ENCODE data around the gene MRPL18. TPM values are rescaled to one million over a fixed set of nuclear protein-coding genes. Genes with fewer than 3 reads are reported as not detected.

The MRPL18 gene
- total and polyA plus RNA-seq, 2 of the 8 experiments (the other 6 are each of a cell fraction or from before 2014, with no cell fraction given), result 58.7 to 79.8 TPM

DNA sequence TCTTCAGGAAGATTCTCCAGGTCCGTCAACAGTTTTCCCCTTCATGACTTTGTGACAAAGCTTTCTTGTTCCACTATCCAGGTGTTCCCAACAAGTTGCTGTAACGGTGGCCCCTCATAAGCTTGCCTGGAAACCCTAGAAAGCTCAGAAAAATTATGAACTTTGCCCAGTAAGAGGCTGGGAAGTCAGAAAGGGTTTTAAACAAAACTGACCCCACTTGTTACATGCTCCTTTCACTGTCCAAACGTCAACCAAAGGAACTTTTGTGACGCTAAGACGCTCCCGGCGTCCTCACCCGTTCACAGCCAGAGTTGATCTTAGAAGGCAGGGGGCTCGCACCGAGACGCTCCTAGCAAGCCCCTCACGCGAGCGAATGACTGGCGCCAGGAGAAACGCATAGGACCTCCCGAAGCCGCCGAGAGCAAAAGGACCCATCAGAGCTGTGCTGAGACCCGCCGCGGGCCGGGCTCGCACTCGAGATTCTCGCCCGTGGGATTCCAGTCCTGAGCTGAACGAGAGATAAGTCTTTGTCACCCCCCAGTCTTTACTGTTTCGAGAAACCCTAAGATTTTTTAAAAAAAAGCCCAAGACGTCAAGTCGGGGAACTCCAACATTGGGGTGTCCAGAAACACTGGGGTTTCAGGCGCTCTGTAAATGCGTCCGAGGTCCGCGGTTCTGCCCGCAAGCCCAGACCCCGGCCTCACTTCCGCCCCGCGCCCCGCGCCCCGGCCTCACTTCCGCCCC is 29.0 kb upstream of the MRPL18 start (continued):
- no peak for TF ChIP-seq SAP30 (IDR thresholded peaks at IDR 0.05; ENCODE audit: insufficient read depth, insufficient replicate concordance, low read length)
- TF ChIP-seq TAF7 (optimal IDR thresholded peaks at IDR 0.05; ENCODE audit: borderline replicate concordance, low read depth, low read length), result peak; percentile 10
- no peak for TF ChIP-seq SIN3A (conservative IDR thresholded peaks at IDR 0.05 in 1 of 2, IDR thresholded peaks at IDR 0.05 in 1 of 2; ENCODE audit: low read depth in 1 of 2, low read length in 2 of 2)
- no peak for TF ChIP-seq GTF2F1 (IDR thresholded peaks at IDR 0.05; ENCODE audit: borderline replicate concordance, low read depth, low read length)
- no peak for TF ChIP-seq RFX5 (IDR thresholded peaks at IDR 0.05; ENCODE audit: borderline replicate concordance, low read depth, low read length)
- TF ChIP-seq CTBP2 (IDR thresholded peaks at IDR 0.05; ENCODE audit: borderline replicate concordance, insufficient read depth, insufficient read length, low read length), result no peak
- no peak for TF ChIP-seq POLR2AphosphoS5 (IDR thresholded peaks at IDR 0.05; ENCODE audit: low read depth, low read length)
- no peak for TF ChIP-seq CEBPB (IDR thresholded peaks at IDR 0.05; ENCODE audit: low read depth, low read length)
- no peak for TF ChIP-seq RNF2 (IDR thresholded peaks at IDR 0.05; ENCODE audit: borderline replicate concordance, low read depth, low read length, missing control alignments, poor library complexity, severe bottlenecking)
- peak in 1 of 2 experiments; percentile 13; a peak in 1 of 3 replicates for TF ChIP-seq POLR2A (IDR thresholded peaks at IDR 0.05; ENCODE audit: control extremely low read depth in 1 of 2, low read depth in 2 of 2, low read length in 2 of 2)
- TF ChIP-seq BCL11A (IDR thresholded peaks at IDR 0.05; ENCODE audit: low read depth in 2 of 2, low read length in 2 of 2), result no peak
- TF ChIP-seq POU5F1 (IDR thresholded peaks at IDR 0.05; ENCODE audit: low read depth, low read length), result no peak
- TF ChIP-seq JUN (IDR thresholded peaks at IDR 0.05; ENCODE audit: low read depth, low read length), result no peak
- no peak for TF ChIP-seq MAFK (IDR thresholded peaks at IDR 0.05; ENCODE audit: low read depth, low read length)
- TF ChIP-seq, protein P1, sequence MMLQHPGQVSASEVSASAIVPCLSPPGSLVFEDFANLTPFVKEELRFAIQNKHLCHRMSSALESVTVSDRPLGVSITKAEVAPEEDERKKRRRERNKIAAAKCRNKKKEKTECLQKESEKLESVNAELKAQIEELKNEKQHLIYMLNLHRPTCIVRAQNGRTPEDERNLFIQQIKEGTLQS (IDR thresholded peaks at IDR 0.05; ENCODE audit: insufficient read depth, low read depth, low read length), result no peak
- TF ChIP-seq, protein P2, sequence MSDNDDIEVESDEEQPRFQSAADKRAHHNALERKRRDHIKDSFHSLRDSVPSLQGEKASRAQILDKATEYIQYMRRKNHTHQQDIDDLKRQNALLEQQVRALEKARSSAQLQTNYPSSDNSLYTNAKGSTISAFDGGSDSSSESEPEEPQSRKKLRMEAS (IDR thresholded peaks at IDR 0.05), result no peak

Data from H1 (cell line).